Calu3 (cell line): ENCODE measurements around the gene SLCO2A1. TPM values are rescaled to one million over a fixed set of nuclear protein-coding genes. Genes with fewer than 3 reads are reported as not detected.

Experiments
- BruUV-seq: library from RNA; stranded (reverse); fragments of 400-500 nt; replicated peaks from 2 replicates; lab custom pipeline; 2021; lab: Mats Ljungman, UMichigan
- CTCF ChIA-PET: fragments of 300-600 bp; sonication (Branson Sonifier 250); formaldehyde crosslinking; loops from one replicate; lab custom pipeline; 2022; ENCODE audit warnings: antibody characterized with exemption; lab: Charles Lee
- DNase-seq: peaks from one replicate; pipeline ENCODE4 v3.0.0; 2022
- H3K27ac Mint-ChIP-seq: one replicate; pipeline ENCODE4 v1.8.0; 2022; ENCODE audit warnings: mixed read lengths; ENCODE audit not compliant: unreplicated experiment
- H3K27me3 Mint-ChIP-seq: one replicate; pipeline ENCODE4 v1.8.0; 2022; ENCODE audit warnings: mixed read lengths; ENCODE audit not compliant: unreplicated experiment
- H3K36me3 Mint-ChIP-seq: one replicate; pipeline ENCODE4 v1.8.0; 2022; ENCODE audit warnings: mild to moderate bottlenecking, moderate library complexity, mixed read lengths; ENCODE audit not compliant: insufficient read depth, unreplicated experiment
- H3K4me1 Mint-ChIP-seq: one replicate; pipeline ENCODE4 v1.8.0; 2022; ENCODE audit warnings: mild to moderate bottlenecking, low read depth, mixed read lengths; ENCODE audit not compliant: unreplicated experiment
- H3K4me3 Mint-ChIP-seq: one replicate; pipeline ENCODE4 v1.8.0; 2022; ENCODE audit warnings: mild to moderate bottlenecking, low read depth, moderate library complexity, mixed read lengths; ENCODE audit not compliant: unreplicated experiment
- H3K9me3 Mint-ChIP-seq: one replicate; pipeline ENCODE4 v1.8.0; 2022; ENCODE audit warnings: low read depth, mixed read lengths; ENCODE audit not compliant: unreplicated experiment
- CTCF ChIP-seq: fragments of 200-600 bp; IDR thresholded peaks from one replicate; pipeline ENCODE4 v1.8.0; 2022; ENCODE audit warnings: antibody characterized with exemption; ENCODE audit not compliant: unreplicated experiment
- intact Hi-C: fragments of 100-400 bp; cut with micrococcal nuclease; formaldehyde crosslinking; loops from one replicate; pipeline ENCODE4 v1.10.0; 2022; ENCODE audit not compliant: unreplicated experiment
- total RNA-seq: library from RNA; stranded (reverse); gene quantifications from 2 replicates; pipeline ENCODE4 v1.2.3, GENCODE V29; 2022

SLCO2A1 gene
- total RNA-seq, 1 experiment from 2014 or later, result not detected

- no peak overlapping the region for H3K4me3 Mint-ChIP-seq
- peaks cover 21% of the 10 kb centered on the region for H3K4me1 Mint-ChIP-seq
- no peak for DNase-seq
- no peak for TF ChIP-seq CTCF
- intact Hi-C loops, result no loop called here
- CTCF ChIA-PET, result no interaction called here
- peaks cover 81% of the 10 kb centered on the region for H3K27me3 Mint-ChIP-seq
- no peaks in the 10 kb centered on the region for H3K36me3 Mint-ChIP-seq
- BruUV-seq, result no TSS peak
- no peak overlapping the region for H3K27ac Mint-ChIP-seq
- H3K9me3 Mint-ChIP-seq, result no peaks in the 10 kb centered on the region
Observed at GRCh38 chr3:133991637-133992036, 38.1 kb downstream of the SLCO2A1 start.

GRCh38 chr3:133991209-133991608 is 38.5 kb downstream of the SLCO2A1 start:
- H3K4me3 Mint-ChIP-seq, result no peak overlapping the region
- H3K27me3 Mint-ChIP-seq, result peaks cover 81% of the 10 kb centered on the region
- no peak for DNase-seq
- TF ChIP-seq CTCF, result no peak
- intact Hi-C loops, result no loop called here
- no peaks in the 10 kb centered on the region for H3K36me3 Mint-ChIP-seq
- no peaks in the 10 kb centered on the region for H3K9me3 Mint-ChIP-seq
- CTCF ChIA-PET, result no interaction called here
- H3K27ac Mint-ChIP-seq, result no peak overlapping the region
- no TSS peak for BruUV-seq
- peaks cover 26% of the 10 kb centered on the region for H3K4me1 Mint-ChIP-seq

- no peaks in the 10 kb centered on the region for H3K9me3 Mint-ChIP-seq
- TF ChIP-seq CTCF, result no peak
- CTCF ChIA-PET, result no interaction called here
- no peak overlapping the region for H3K4me3 Mint-ChIP-seq
- no peak overlapping the region for H3K27ac Mint-ChIP-seq
- BruUV-seq, result no TSS peak
- H3K27me3 Mint-ChIP-seq, result peaks cover 81% of the 10 kb centered on the region
- peaks cover 26% of the 10 kb centered on the region for H3K4me1 Mint-ChIP-seq
- no peaks in the 10 kb centered on the region for H3K36me3 Mint-ChIP-seq
- no peak for DNase-seq
- intact Hi-C loops, result loop anchor here (5.0 kb wide), 1 partner anchor 48 kb away; no protein-coding TSS in a partner anchor
Observed at GRCh38 chr3:133989936-133990702, 39.6 kb downstream of the SLCO2A1 start.

- no peak for DNase-seq
- H3K36me3 Mint-ChIP-seq, result no peaks in the 10 kb centered on the region
Observed at GRCh38 chr3:133988631-133989161, 41.0 kb downstream of the SLCO2A1 start.

More at GRCh38 chr3:133988631-133989161, 41.0 kb downstream of the SLCO2A1 start:
- CTCF ChIA-PET, result no interaction called here
- peaks cover 31% of the 10 kb centered on the region for H3K4me1 Mint-ChIP-seq
- intact Hi-C loops, result loop anchor here (5.0 kb wide), 1 partner anchor 46 kb away; no protein-coding TSS in a partner anchor
- H3K27ac Mint-ChIP-seq, result no peak overlapping the region
- no peak for TF ChIP-seq CTCF
- H3K4me3 Mint-ChIP-seq, result no peak overlapping the region
- H3K9me3 Mint-ChIP-seq, result no peaks in the 10 kb centered on the region
- no TSS peak for BruUV-seq
- H3K27me3 Mint-ChIP-seq, result peaks cover 81% of the 10 kb centered on the region
